Endothelial cell (in vitro differentiated cells): Measurements from ENCODE around the gene ALK. TPM values are rescaled to one million over a fixed set of nuclear protein-coding genes. Genes with fewer than 3 reads are reported as not detected.

Source experiments
- DNase-seq: peaks from one replicate; pipeline ENCODE4 v3.0.0; 2021; ENCODE audit warnings: low spot score
- H3K27ac Mint-ChIP-seq: one replicate; pipeline ENCODE4 v1.8.0; 2021; ENCODE audit warnings: mixed read lengths, inconsistent platforms; ENCODE audit not compliant: unreplicated experiment
- H3K27me3 Mint-ChIP-seq: one replicate; pipeline ENCODE4 v1.8.0; 2021; ENCODE audit warnings: mild to moderate bottlenecking, moderate library complexity, mixed read lengths, inconsistent platforms; ENCODE audit not compliant: unreplicated experiment
- H3K36me3 Mint-ChIP-seq: one replicate; pipeline ENCODE4 v1.8.0; 2021; ENCODE audit warnings: mild to moderate bottlenecking, low read depth, mixed read lengths, inconsistent platforms; ENCODE audit not compliant: unreplicated experiment
- H3K4me1 Mint-ChIP-seq: one replicate; pipeline ENCODE4 v1.8.0; 2021; ENCODE audit warnings: mild to moderate bottlenecking, mixed read lengths, inconsistent platforms; ENCODE audit not compliant: unreplicated experiment
- H3K4me3 Mint-ChIP-seq: one replicate; pipeline ENCODE4 v1.8.0; 2021; ENCODE audit warnings: mild to moderate bottlenecking, mixed read lengths, inconsistent platforms; ENCODE audit not compliant: unreplicated experiment
- H3K9me3 Mint-ChIP-seq: one replicate; pipeline ENCODE4 v1.8.0; 2021; ENCODE audit warnings: mixed read lengths, inconsistent platforms; ENCODE audit not compliant: unreplicated experiment
- CTCF ChIP-seq: fragments of 200-600 bp; sonication (generic); IDR thresholded peaks from one replicate; pipeline ENCODE4 v1.5.0; 2021; ENCODE audit warnings: antibody characterized with exemption; ENCODE audit not compliant: unreplicated experiment
- total RNA-seq: library from RNA; stranded (reverse); fragmentation: NEBNext Ultra II Directional; extraction: Animal tissue kit (Norgen Biotek cat#: 25700); gene quantifications from one replicate; pipeline ENCODE4 v1.2.1, GENCODE V29; 2021; ENCODE audit not compliant: unreplicated experiment

Gene ALK
- total RNA-seq, 1 donor from 2014 or later = 0.05 TPM

- Mint-ChIP-seq H3K9me3 (no peaks in the 10 kb centered on the region), H3K4me1 (no peaks in the 10 kb centered on the region), H3K27ac (no peak overlapping the region), H3K27me3 (no peaks in the 10 kb centered on the region), H3K36me3 (no peaks in the 10 kb centered on the region), H3K4me3 (no peak overlapping the region)
- no peak for TF ChIP-seq CTCF
- DNase-seq = no peak
These were observed 139.3 kb downstream of the ALK start for GRCh38 chr2:29782087-29782486.

- Mint-ChIP-seq H3K27me3 (no peaks in the 10 kb centered on the region), H3K36me3 (no peaks in the 10 kb centered on the region)
- TF ChIP-seq CTCF = no peak
These were observed 140.5 kb downstream of the ALK start for GRCh38 chr2:29780906-29781305.

GRCh38 chr2:29777161-29777560, 144.2 kb downstream of the ALK start:
- H3K4me3 Mint-ChIP-seq = no peak overlapping the region
- no peak for TF ChIP-seq CTCF
- no peak for DNase-seq
- no peaks in the 10 kb centered on the region for H3K27me3 Mint-ChIP-seq
- no peaks in the 10 kb centered on the region for H3K36me3 Mint-ChIP-seq
- H3K27ac Mint-ChIP-seq = no peak overlapping the region
- H3K9me3 Mint-ChIP-seq = no peaks in the 10 kb centered on the region
- no peaks in the 10 kb centered on the region for H3K4me1 Mint-ChIP-seq

More at GRCh38 chr2:29780906-29781305, 140.5 kb downstream of the ALK start:
- Mint-ChIP-seq H3K9me3 (no peaks in the 10 kb centered on the region), H3K4me1 (no peaks in the 10 kb centered on the region), H3K4me3 (no peak overlapping the region), H3K27ac (no peak overlapping the region)
- no peak for DNase-seq

- DNase-seq = no peak
- Mint-ChIP-seq H3K4me3 (no peak overlapping the region), H3K4me1 (no peaks in the 10 kb centered on the region), H3K27me3 (no peaks in the 10 kb centered on the region), H3K9me3 (no peaks in the 10 kb centered on the region), H3K36me3 (no peaks in the 10 kb centered on the region), H3K27ac (no peak overlapping the region)
- TF ChIP-seq CTCF = no peak
These were observed 145.0 kb downstream of the ALK start for GRCh38 chr2:29776406-29776805.

GRCh38 chr2:29775937-29776336, 145.4 kb downstream of the ALK start:
- Mint-ChIP-seq H3K4me1 (no peaks in the 10 kb centered on the region), H3K36me3 (no peaks in the 10 kb centered on the region), H3K4me3 (no peak overlapping the region), H3K27me3 (peaks cover under 1% of the 10 kb centered on the region), H3K9me3 (no peaks in the 10 kb centered on the region), H3K27ac (no peak overlapping the region)
- DNase-seq = no peak
- TF ChIP-seq CTCF = no peak
